HFF-Myc (cell line): Measurements from ENCODE around the gene SLC6A17.

Source experiments
- DNase-seq: peaks from one replicate; pipeline ENCODE4 v3.0.0-alpha.2; 2011; ENCODE audit warnings: low read depth; ENCODE audit errors: extremely low read depth
- H3K4me3 ChIP-seq: replicated peaks from 2 replicates; pipeline ENCODE4 v1.5.1; 2011; ENCODE audit warnings: low read depth, mild to moderate bottlenecking, control low read depth, low read length
- CTCF ChIP-seq: IDR thresholded peaks from 2 replicates; pipeline ENCODE4 v1.5.1; 2012; ENCODE audit warnings: mild to moderate bottlenecking, low read depth, low read length, control low read depth; ENCODE audit errors: missing control alignments

Gene SLC6A17

GRCh38 chr1:110150330-110151174 is at the start of gene SLC6A17:
Gene SLC6A17, plus strand, starts transcription at chr1:110150494. Its CDS starts 16,436 bp downstream, at chr1:110166930.
- peak within 1 kb of the TSS; percentile 31 for H3K4me3 ChIP-seq
- TF ChIP-seq CTCF, result no peak
- DNase-seq, result no peak

- TF ChIP-seq CTCF, result no peak
- no peak overlapping the region for H3K4me3 ChIP-seq
- DNase-seq, result no peak
Measured at GRCh38 chr1:110102081-110102480, 48.2 kb upstream of the SLC6A17 start.

- peak; percentile 88 for TF ChIP-seq CTCF
- H3K4me3 ChIP-seq, result no peak overlapping the region
- peak; percentile 57 for DNase-seq
Measured at GRCh38 chr1:110106013-110106941, 44.0 kb upstream of the SLC6A17 start.

GRCh38 chr1:110107867-110108469 is 42.3 kb upstream of the SLC6A17 start:
- no peak for DNase-seq
- TF ChIP-seq CTCF, result no peak

GRCh38 chr1:110111081-110111480 is 39.2 kb upstream of the SLC6A17 start:
- DNase-seq, result no peak
- TF ChIP-seq CTCF, result no peak
- no peak overlapping the region for H3K4me3 ChIP-seq

More at GRCh38 chr1:110107867-110108469, 42.3 kb upstream of the SLC6A17 start:
- no peak overlapping the region for H3K4me3 ChIP-seq

GRCh38 chr1:110112143-110112542 is 38.2 kb upstream of the SLC6A17 start, which contains the start of gene UBL4B:
Gene UBL4B, plus strand, starts transcription at chr1:110112443. Its CDS starts 92 bp downstream, at chr1:110112535.
- no peak within 1 kb of the TSS for H3K4me3 ChIP-seq
- no peak for TF ChIP-seq CTCF
- DNase-seq, result no peak
